Lower lobe of right lung (tissue), 2 donors: ENCODE results near the gene CCDC85C. TPM values are rescaled to one million over a fixed set of nuclear protein-coding genes. Genes with fewer than 3 reads are reported as not detected.

Source experiments
- ATAC-seq, 2 donors: fragments of 200-7000 bp; cut with Tn5 transposase; one replicate each; pipeline ENCODE4 v1.9.1; 2020 to 2022; ENCODE audit warnings: mild to moderate bottlenecking in 2 of 2, moderate library complexity in 2 of 2
- DNase-seq: peaks from one replicate; pipeline ENCODE4 v3.0.0-alpha.2; 2020
- H3K27ac ChIP-seq: fragments of 200-600 bp; one replicate; pipeline ENCODE4 v1.8.0; 2022
- H3K27me3 ChIP-seq: fragments of 200-600 bp; one replicate; pipeline ENCODE4 v1.8.0; 2022; ENCODE audit warnings: low read depth
- H3K36me3 ChIP-seq: fragments of 200-600 bp; one replicate; pipeline ENCODE4 v1.8.0; 2022; ENCODE audit warnings: mild to moderate bottlenecking
- H3K4me1 ChIP-seq: fragments of 200-600 bp; one replicate; pipeline ENCODE4 v1.8.0; 2022
- H3K4me3 ChIP-seq: fragments of 200-600 bp; one replicate; pipeline ENCODE4 v1.8.0; 2022; ENCODE audit warnings: mild to moderate bottlenecking
- H3K9me3 ChIP-seq: fragments of 200-600 bp; one replicate; pipeline ENCODE4 v1.8.0; 2022
- intact Hi-C: fragments of 100-400 bp; cut with DNase I; formaldehyde crosslinking; loops from one replicate; pipeline ENCODE4 v1.11.0; 2022
- total RNA-seq: library from RNA; stranded (reverse); fragmentation: NEBNext Ultra II Directional; extraction: Animal tissue kit (Norgen Biotek cat#: 25700); gene quantifications from one replicate; pipeline ENCODE4 v1.2.1, GENCODE V29; 2021
- TF ChIP-seq, protein P1 (sequence below): fragments of 200-600 bp; IDR thresholded peaks from one replicate; pipeline ENCODE4 v1.8.0; 2022; ENCODE audit warnings: antibody characterized with exemption, mild to moderate bottlenecking
- donor health status: DM: no; HTN: yes; CAD: no; lungs with severe emphysema.

Gene CCDC85C
- total RNA-seq, 1 donor from 2014 or later = 15.3 TPM

GRCh38 chr14:99595034-99595433 lies 9.0 kb downstream of the CCDC85C start:
- Histone ChIP-seq H3K36me3 (no peaks in the 10 kb centered on the region), H3K9me3 (no peaks in the 10 kb centered on the region), H3K27me3 (no peaks in the 10 kb centered on the region), H3K27ac (peak overlapping the region; percentile 76), H3K4me3 (no peak overlapping the region), H3K4me1 (peaks cover 86% of the 10 kb centered on the region)
- DNase-seq = no peak
- ATAC-seq = no peak
- intact Hi-C loops = no loop called here
- TF ChIP-seq, protein P1, sequence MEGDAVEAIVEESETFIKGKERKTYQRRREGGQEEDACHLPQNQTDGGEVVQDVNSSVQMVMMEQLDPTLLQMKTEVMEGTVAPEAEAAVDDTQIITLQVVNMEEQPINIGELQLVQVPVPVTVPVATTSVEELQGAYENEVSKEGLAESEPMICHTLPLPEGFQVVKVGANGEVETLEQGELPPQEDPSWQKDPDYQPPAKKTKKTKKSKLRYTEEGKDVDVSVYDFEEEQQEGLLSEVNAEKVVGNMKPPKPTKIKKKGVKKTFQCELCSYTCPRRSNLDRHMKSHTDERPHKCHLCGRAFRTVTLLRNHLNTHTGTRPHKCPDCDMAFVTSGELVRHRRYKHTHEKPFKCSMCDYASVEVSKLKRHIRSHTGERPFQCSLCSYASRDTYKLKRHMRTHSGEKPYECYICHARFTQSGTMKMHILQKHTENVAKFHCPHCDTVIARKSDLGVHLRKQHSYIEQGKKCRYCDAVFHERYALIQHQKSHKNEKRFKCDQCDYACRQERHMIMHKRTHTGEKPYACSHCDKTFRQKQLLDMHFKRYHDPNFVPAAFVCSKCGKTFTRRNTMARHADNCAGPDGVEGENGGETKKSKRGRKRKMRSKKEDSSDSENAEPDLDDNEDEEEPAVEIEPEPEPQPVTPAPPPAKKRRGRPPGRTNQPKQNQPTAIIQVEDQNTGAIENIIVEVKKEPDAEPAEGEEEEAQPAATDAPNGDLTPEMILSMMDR = no peak

GRCh38 chr14:99593971-99594841 lies 9.8 kb downstream of the CCDC85C start:
- no peak for DNase-seq
- Histone ChIP-seq H3K27me3 (no peaks in the 10 kb centered on the region), H3K27ac (peak overlapping the region; percentile 76), H3K4me1 (peaks cover 86% of the 10 kb centered on the region), H3K36me3 (no peaks in the 10 kb centered on the region), H3K9me3 (no peaks in the 10 kb centered on the region), H3K4me3 (no peak overlapping the region)
- ATAC-seq = no peak
- intact Hi-C loops = no loop called here
- TF ChIP-seq, protein P1 = no peak

DNA sequence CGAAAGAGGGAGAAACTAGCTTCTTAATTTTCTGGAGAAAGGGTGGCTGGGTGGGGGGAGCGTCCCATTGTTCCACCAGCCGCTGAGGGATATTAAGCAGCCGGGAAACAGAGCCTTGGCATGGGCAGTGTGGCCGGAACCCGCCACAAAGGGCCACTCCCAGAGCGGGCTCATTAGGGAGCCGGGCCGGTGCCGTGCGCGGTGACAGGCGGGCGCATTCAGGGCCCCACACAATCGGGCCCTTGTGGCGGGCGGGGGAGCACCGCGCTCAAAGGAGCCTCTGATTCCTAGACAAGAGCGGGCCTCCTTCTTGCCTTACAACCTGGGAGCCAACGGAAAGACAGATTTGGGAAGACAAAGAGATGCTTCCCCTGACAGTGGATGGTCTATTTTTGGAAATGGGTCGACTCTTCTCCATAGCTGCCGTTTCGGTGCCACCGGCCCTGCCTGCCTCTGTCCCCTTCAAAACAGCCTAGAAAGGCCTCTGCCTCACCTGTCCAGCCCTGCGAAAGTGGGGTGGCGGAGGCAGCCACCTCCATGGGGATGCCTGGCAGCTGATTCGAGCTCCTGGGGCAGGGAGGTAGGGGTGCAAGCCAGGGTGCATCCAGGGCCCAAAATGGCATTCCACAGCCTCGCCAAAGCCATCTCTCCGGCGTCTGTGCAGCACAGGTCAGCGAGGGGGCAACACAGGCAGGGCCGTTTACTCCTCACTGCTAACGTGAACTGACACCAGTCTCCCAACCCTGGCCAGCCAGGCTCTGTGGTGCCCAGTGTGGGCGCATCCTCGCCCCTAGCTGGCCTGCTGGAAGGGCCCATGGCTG lies 10.9 kb downstream of the CCDC85C start:
- peaks cover 78% of the 10 kb centered on the region for H3K4me1 ChIP-seq
- peak overlapping the region; percentile 3 for H3K4me3 ChIP-seq
- H3K27me3 ChIP-seq = no peaks in the 10 kb centered on the region
- intact Hi-C loops = no loop called here
- DNase-seq = no peak
- TF ChIP-seq, protein P1 = no peak
- H3K36me3 ChIP-seq = no peaks in the 10 kb centered on the region
- H3K27ac ChIP-seq = peak overlapping the region; percentile 57
- no peak for ATAC-seq
- no peaks in the 10 kb centered on the region for H3K9me3 ChIP-seq

DNA sequence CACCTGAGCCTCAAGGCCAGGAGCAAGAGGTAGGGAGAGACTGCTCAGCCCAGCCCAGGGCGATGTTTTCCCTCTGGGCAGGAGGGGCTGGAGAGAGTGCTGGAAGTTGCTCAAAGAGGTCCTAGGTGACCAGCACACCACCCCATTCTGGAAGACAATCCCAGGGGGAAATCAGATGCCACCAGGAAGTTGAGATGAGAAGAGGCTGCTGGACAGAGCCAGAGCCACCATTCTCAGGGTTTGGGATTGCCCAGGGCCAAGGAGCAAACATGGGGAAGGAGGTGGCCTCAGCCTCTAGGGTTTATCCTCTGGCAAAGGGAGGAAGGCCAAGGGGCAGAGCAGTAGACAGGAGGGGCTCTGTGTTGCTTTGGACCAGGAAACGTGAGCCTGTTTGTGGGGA lies 11.6 kb downstream of the CCDC85C start:
- Histone ChIP-seq H3K27ac (peak overlapping the region; percentile 57), H3K27me3 (no peaks in the 10 kb centered on the region), H3K36me3 (no peaks in the 10 kb centered on the region), H3K9me3 (no peaks in the 10 kb centered on the region), H3K4me3 (no peak overlapping the region), H3K4me1 (peaks cover 75% of the 10 kb centered on the region)
- intact Hi-C loops = no loop called here
- TF ChIP-seq, protein P1 = no peak
- DNase-seq (no peak), ATAC-seq (no peak)

GRCh38 chr14:99590746-99591555 lies 13.1 kb downstream of the CCDC85C start:
- DNase-seq = no peak
- peak overlapping the region; percentile 41 for H3K27ac ChIP-seq
- H3K36me3 ChIP-seq = no peaks in the 10 kb centered on the region
- intact Hi-C loops = no loop called here
- ATAC-seq = no peak
- peaks cover 61% of the 10 kb centered on the region for H3K4me1 ChIP-seq
- H3K9me3 ChIP-seq = no peaks in the 10 kb centered on the region
- TF ChIP-seq, protein P1 = no peak
- no peak overlapping the region for H3K4me3 ChIP-seq
- no peaks in the 10 kb centered on the region for H3K27me3 ChIP-seq
